ENCODE results near the gene CCDC24. TPM values are rescaled to one million over a fixed set of nuclear protein-coding genes. Genes with fewer than 3 reads are reported as not detected.

Gene CCDC24
- total RNA-seq, 1 donor from 2014 or later, result 3.3 TPM

DNA sequence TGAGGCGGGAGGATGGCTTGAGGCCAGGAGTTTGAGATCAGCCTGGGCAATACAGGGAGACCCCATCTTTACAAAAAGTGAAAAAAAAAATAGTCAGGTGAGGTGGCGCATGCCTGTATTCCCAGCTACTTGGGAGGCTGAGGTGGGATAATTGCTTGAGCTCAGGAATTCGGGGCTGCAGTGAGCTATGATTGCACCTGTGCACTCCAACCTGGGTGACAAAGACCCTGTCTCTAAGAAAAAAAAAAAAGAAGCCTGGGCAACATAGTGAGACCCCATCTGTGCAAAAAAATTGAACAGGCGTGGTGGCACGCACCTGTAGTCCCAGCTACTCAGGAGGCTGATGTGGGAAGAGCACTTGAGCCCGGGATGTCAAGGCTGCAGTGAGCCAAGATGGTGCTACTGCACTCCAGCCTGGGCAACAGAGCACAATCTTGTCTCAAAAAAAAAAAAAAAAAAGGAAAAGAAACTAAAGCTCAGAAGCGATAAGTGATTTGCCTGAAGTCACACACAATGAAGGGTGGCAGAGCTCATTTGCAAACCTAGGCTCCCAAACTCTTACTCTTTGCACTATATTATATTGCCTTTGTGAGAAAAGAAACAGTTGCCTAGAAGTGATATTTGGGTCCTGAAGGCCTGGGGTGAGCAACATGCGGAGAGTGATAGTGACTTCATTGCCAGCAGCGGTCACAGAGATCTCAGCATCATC is 2.0 kb downstream of the CCDC24 start:
- no peaks in the 10 kb centered on the region for H3K9me3 Mint-ChIP-seq
- Histone ChIP-seq H3K36me3 (no peaks in the 10 kb centered on the region), H3K4me2 (no peak overlapping the region), H3K4me3 (no peak overlapping the region), H3K4me1 (peaks cover 10% of the 10 kb centered on the region), H3K9ac (no peak overlapping the region), H3F3A (ENCODE audit: low read depth) (peaks cover 32% of the 10 kb centered on the region), H2AFZ (replicated peaks) (no peak overlapping the region), H3K9me3 (ENCODE audit: low read depth) (no peaks in the 10 kb centered on the region), H4K20me1 (ENCODE audit: low read depth) (peaks cover 27% of the 10 kb centered on the region), H3K27me3 (no peaks in the 10 kb centered on the region), H3K79me2 (ENCODE audit: low read depth) (no peaks in the 10 kb centered on the region), H3K27ac (no peak overlapping the region)
- no peak overlapping the region for H3K27ac Mint-ChIP-seq
- peak overlapping the region; percentile 63 for H3K4me3 Mint-ChIP-seq
- H3K36me3 Mint-ChIP-seq, result no peaks in the 10 kb centered on the region
- DNase-seq (ENCODE audit: low spot score), result no peak
- H3K27me3 Mint-ChIP-seq (ENCODE audit: insufficient read depth, low read depth), result peaks cover 4% of the 10 kb centered on the region
- peaks cover 34% of the 10 kb centered on the region for H3K4me1 Mint-ChIP-seq
- TF ChIP-seq EZH2phosphoT487 (IDR thresholded peaks at IDR 0.05) (no peak), EZH2 (IDR thresholded peaks at IDR 0.05) (no peak)
- TF ChIP-seq, protein P1, sequence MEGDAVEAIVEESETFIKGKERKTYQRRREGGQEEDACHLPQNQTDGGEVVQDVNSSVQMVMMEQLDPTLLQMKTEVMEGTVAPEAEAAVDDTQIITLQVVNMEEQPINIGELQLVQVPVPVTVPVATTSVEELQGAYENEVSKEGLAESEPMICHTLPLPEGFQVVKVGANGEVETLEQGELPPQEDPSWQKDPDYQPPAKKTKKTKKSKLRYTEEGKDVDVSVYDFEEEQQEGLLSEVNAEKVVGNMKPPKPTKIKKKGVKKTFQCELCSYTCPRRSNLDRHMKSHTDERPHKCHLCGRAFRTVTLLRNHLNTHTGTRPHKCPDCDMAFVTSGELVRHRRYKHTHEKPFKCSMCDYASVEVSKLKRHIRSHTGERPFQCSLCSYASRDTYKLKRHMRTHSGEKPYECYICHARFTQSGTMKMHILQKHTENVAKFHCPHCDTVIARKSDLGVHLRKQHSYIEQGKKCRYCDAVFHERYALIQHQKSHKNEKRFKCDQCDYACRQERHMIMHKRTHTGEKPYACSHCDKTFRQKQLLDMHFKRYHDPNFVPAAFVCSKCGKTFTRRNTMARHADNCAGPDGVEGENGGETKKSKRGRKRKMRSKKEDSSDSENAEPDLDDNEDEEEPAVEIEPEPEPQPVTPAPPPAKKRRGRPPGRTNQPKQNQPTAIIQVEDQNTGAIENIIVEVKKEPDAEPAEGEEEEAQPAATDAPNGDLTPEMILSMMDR (IDR thresholded peaks at IDR 0.05), result no peak

DNA sequence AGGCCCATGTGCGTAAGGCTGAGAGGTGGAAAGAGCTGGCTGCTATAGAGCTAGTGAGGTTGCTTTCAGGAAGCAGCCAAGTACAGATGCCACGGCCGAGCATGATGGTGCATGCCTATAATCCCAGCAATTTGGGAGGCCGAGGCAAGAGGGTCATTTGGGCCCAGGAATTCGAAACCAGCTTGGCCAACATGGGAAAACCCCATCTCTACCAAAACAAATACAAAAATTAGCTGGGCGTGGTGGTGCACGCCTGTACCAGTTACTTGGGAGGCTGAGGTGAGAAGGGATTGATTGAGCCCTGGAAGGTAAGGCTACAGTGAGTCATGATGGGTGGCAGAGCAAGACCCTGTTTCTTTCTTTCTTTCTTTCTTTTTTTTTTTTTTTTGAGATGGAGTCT is 2.7 kb downstream of the CCDC24 start:
- H3K27ac ChIP-seq, result no peak overlapping the region
- H3K9me3 Mint-ChIP-seq, result no peaks in the 10 kb centered on the region
- no peak overlapping the region for H2AFZ ChIP-seq (replicated peaks)
- no peak overlapping the region for H3K9ac ChIP-seq
- no peak for DNase-seq (ENCODE audit: low spot score)
- H3K9me3 ChIP-seq (ENCODE audit: low read depth), result no peaks in the 10 kb centered on the region
- no peaks in the 10 kb centered on the region for H3K36me3 Mint-ChIP-seq
- no peaks in the 10 kb centered on the region for H3K27me3 ChIP-seq
- H3K4me3 ChIP-seq, result no peak overlapping the region
- H3F3A ChIP-seq (ENCODE audit: low read depth), result peaks cover 32% of the 10 kb centered on the region
- no peaks in the 10 kb centered on the region for H3K36me3 ChIP-seq
- peaks cover 27% of the 10 kb centered on the region for H4K20me1 ChIP-seq (ENCODE audit: low read depth)
- peaks cover 38% of the 10 kb centered on the region for H3K4me1 Mint-ChIP-seq
- H3K27me3 Mint-ChIP-seq (ENCODE audit: insufficient read depth, low read depth), result peaks cover 4% of the 10 kb centered on the region
- TF ChIP-seq EZH2phosphoT487 (IDR thresholded peaks at IDR 0.05) (no peak), EZH2 (IDR thresholded peaks at IDR 0.05) (no peak)
- TF ChIP-seq, protein P1 (IDR thresholded peaks at IDR 0.05), result no peak
- H3K4me2 ChIP-seq, result no peak overlapping the region
- no peak overlapping the region for H3K27ac Mint-ChIP-seq
- peak overlapping the region; percentile 63 for H3K4me3 Mint-ChIP-seq
- H3K4me1 ChIP-seq, result peaks cover 10% of the 10 kb centered on the region
- H3K79me2 ChIP-seq (ENCODE audit: low read depth), result no peaks in the 10 kb centered on the region

DNA sequence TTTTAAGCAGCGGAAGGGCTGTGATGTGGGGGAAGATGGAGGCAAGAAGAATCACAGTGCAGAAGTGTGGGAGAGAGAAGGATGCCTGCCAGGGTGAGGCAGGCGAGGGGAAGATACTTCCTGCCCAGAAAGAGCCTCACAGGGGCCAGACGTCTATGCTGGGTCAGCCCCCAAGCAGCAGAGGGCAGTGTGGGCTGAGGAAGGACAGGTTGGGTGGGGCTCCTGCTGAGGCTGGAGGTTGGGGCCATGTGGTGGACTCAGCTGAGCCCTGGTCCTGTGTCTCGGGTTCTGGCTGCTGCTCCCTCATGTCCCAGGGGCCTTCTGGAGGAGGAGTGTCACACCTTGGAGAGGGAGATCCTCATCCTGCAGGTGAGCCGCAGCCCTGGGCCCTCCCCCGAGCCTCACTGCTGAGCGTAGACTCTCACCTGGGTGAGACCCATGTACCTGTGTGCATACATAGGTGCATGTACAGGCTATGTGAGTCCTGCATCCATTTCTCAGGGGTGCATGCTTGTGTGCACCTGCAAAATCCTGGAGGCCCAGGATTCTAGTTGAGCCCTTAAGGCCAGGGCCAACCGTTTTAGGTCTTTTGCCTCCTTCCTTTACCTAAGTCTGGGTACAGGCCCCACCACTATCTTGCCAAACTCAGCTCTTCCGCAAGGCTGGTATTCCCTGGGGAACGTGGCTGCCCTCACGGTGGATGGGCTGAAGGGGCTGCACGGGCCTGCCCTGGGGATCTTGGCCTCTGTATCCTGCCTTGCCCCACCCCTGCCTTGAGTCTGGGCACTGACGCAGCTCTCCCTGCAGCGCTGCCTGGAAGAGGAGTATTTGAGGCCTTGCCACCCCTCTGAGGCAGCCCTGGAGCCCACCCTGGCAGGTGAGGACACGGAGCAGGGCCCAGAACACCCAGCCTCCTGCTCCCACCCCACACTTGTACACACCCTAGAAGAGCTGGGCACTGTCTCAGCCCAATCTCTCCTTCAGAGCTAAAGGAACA is 3.7 kb downstream of the CCDC24 start:
- no peak overlapping the region for H3K4me2 ChIP-seq
- peak overlapping the region; percentile 63 for H3K27ac Mint-ChIP-seq
- no peaks in the 10 kb centered on the region for H3K79me2 ChIP-seq (ENCODE audit: low read depth)
- no peak overlapping the region for H3K9ac ChIP-seq
- no peaks in the 10 kb centered on the region for H3K36me3 Mint-ChIP-seq
- H4K20me1 ChIP-seq (ENCODE audit: low read depth), result peaks cover 26% of the 10 kb centered on the region
- no peaks in the 10 kb centered on the region for H3K36me3 ChIP-seq
- no peaks in the 10 kb centered on the region for H3K9me3 ChIP-seq (ENCODE audit: low read depth)
- H3K27me3 Mint-ChIP-seq (ENCODE audit: insufficient read depth, low read depth), result peaks cover 6% of the 10 kb centered on the region
- no peak overlapping the region for H3K27ac ChIP-seq
- H3F3A ChIP-seq (ENCODE audit: low read depth), result peaks cover 25% of the 10 kb centered on the region
- DNase-seq (ENCODE audit: low spot score), result peak; percentile 51
- H3K27me3 ChIP-seq, result no peaks in the 10 kb centered on the region
- peaks cover 10% of the 10 kb centered on the region for H3K4me1 ChIP-seq
- no peak overlapping the region for H3K4me3 ChIP-seq
- no peak for TF ChIP-seq EZH2 (IDR thresholded peaks at IDR 0.05)
- TF ChIP-seq, protein P1 (IDR thresholded peaks at IDR 0.05), result peak; percentile 49
- no peak for TF ChIP-seq EZH2phosphoT487 (IDR thresholded peaks at IDR 0.05)
- H3K4me1 Mint-ChIP-seq, result peaks cover 42% of the 10 kb centered on the region
- H3K4me3 Mint-ChIP-seq, result no peak overlapping the region
- no peak overlapping the region for H2AFZ ChIP-seq (replicated peaks)
- H3K9me3 Mint-ChIP-seq, result no peaks in the 10 kb centered on the region
